CD4-positive, alpha-beta T cell (primary cell): ENCODE data around the gene PRR13. TPM values are rescaled to one million over a fixed set of nuclear protein-coding genes. Genes with fewer than 3 reads are reported as not detected.

ENCODE experiments used
- ATAC-seq: fragments of 200-7000 bp; cut with Tn5 transposase; one replicate; pipeline ENCODE4 v1.10.0; 2022; ENCODE audit warnings: mild to moderate bottlenecking; ENCODE audit not compliant: poor library complexity
- CTCF ChIA-PET: fragments of 350-600 bp; sonication (Branson Sonifier 250); formaldehyde crosslinking; loops from one replicate; lab custom pipeline; 2021; ENCODE audit warnings: antibody characterized with exemption, inconsistent platforms; lab: Charles Lee
- POLR2A ChIA-PET: fragments of 350-600 bp; sonication (Branson Sonifier 250); formaldehyde crosslinking; loops from one replicate; lab custom pipeline; 2021; ENCODE audit warnings: antibody characterized with exemption, inconsistent platforms; lab: Charles Lee
- DNase-seq, 14 experiments: peaks; one replicate each; pipeline ENCODE4 v3.0.0-alpha.2; 2013 to 2020; ENCODE audit warnings: mixed read lengths in 2 of 14
- H3K27ac ChIP-seq, 2 donors: one replicate each; pipeline versions ENCODE4 v1.5.1 to v1.7.0; 2013; ENCODE audit warnings: low read length in 2 of 2, low read depth in 1 of 2, mild to moderate bottlenecking in 1 of 2
- H3K27me3 ChIP-seq, 2 experiments: 1 replicate in 1 of 2; 2 replicates in 1 of 2; pipeline versions ENCODE4 v1.6.1 to v1.7.0; 2013; ENCODE audit warnings: low read length in 2 of 2, control low read depth in 1 of 2, mild to moderate bottlenecking in 1 of 2, moderate library complexity in 1 of 2; ENCODE audit not compliant: insufficient read depth in 2 of 2, control insufficient read depth in 1 of 2
- H3K36me3 ChIP-seq: one replicate; pipeline ENCODE4 v1.6.1; 2013; ENCODE audit warnings: low read length, control low read depth; ENCODE audit not compliant: insufficient read depth
- H3K4me1 ChIP-seq: one replicate; pipeline ENCODE4 v1.6.1; 2013; ENCODE audit warnings: low read length, control low read depth; ENCODE audit not compliant: insufficient read depth
- H3K4me3 ChIP-seq: one replicate; pipeline ENCODE4 v1.5.1; 2013; ENCODE audit warnings: mild to moderate bottlenecking, low read length, moderate library complexity
- H3K9me3 ChIP-seq, 2 experiments: 1 replicate in 1 of 2; 2 replicates in 1 of 2; pipeline versions ENCODE4 v1.6.1 to v1.7.0; 2013; ENCODE audit warnings: low read length in 2 of 2, mild to moderate bottlenecking in 2 of 2, control low read depth in 1 of 2, moderate library complexity in 1 of 2; ENCODE audit not compliant: control insufficient read depth in 1 of 2, insufficient read depth in 1 of 2
- H3K27ac Mint-ChIP-seq: one replicate; pipeline ENCODE4 v1.8.0; 2020; ENCODE audit warnings: mixed read lengths
- H3K27me3 Mint-ChIP-seq: one replicate; pipeline ENCODE4 v1.8.0; 2021; ENCODE audit warnings: mixed read lengths
- H3K36me3 Mint-ChIP-seq: one replicate; pipeline ENCODE4 v1.8.0; 2021; ENCODE audit warnings: low read depth, mixed read lengths
- H3K4me1 Mint-ChIP-seq: one replicate; pipeline ENCODE4 v1.8.0; 2021; ENCODE audit warnings: low read depth, mixed read lengths
- H3K4me3 Mint-ChIP-seq: one replicate; pipeline ENCODE4 v1.8.0; 2020; ENCODE audit warnings: mild to moderate bottlenecking, mixed read lengths
- H3K9me3 Mint-ChIP-seq: one replicate; pipeline ENCODE4 v1.8.0; 2020; ENCODE audit warnings: mixed read lengths
- CTCF ChIP-seq: fragments of 200-600 bp; IDR thresholded peaks from one replicate; pipeline ENCODE4 v1.8.0; 2022; ENCODE audit warnings: antibody characterized with exemption, mild to moderate bottlenecking
- intact Hi-C, 2 experiments: fragments of 100-400 bp; cut with DNase I in 1 of 2; cut with micrococcal nuclease in 1 of 2; formaldehyde crosslinking; loops; one replicate each; pipeline versions ENCODE4 v1.15.1 to v1.9.0; 2023 to 2025; cut with DNase I, micrococcal nuclease
- total RNA-seq, 174 experiments: library from RNA in 2 of 174; stranded (reverse) in 2 of 174; gene quantifications; one replicate each; pipeline ENCODE4 v1.2.3 and lab custom pipeline; 2021 to 2026

Gene PRR13
- total RNA-seq, 2 experiments from 2014 or later, result 133 to 142 TPM

- ATAC-seq (no peak), DNase-seq (no peak)
- ChIA-PET CTCF (interaction anchor here (0.7 to 3.0 kb wide), 5 partner anchors 8 to 127 kb away, joined by 3 to 14 read pairs (median 4); partner anchors contain the start of genes MAP3K12, PRR13 and TARBP2), POLR2A (interaction anchor here (0.6 to 1.4 kb wide), 5 partner anchors 10 to 71 kb away, joined by 3 to 5 read pairs (median 4); partner anchors contain the start of genes PRR13, SP1 and TARBP2)
- Histone ChIP-seq H3K27me3 (no peaks in the 10 kb centered on the region), H3K36me3 (peaks cover 47% of the 10 kb centered on the region), H3K4me1 (peaks cover 16% of the 10 kb centered on the region), H3K27ac (no peak overlapping the region), H3K9me3 (no peaks in the 10 kb centered on the region), H3K4me3 (no peak overlapping the region)
- Mint-ChIP-seq H3K9me3 (no peaks in the 10 kb centered on the region), H3K36me3 (peaks cover 67% of the 10 kb centered on the region), H3K4me1 (peaks cover 50% of the 10 kb centered on the region), H3K4me3 (no peak overlapping the region), H3K27ac (no peak overlapping the region), H3K27me3 (no peaks in the 10 kb centered on the region)
- no peak for TF ChIP-seq CTCF
- intact Hi-C loops, result loop anchor here (1.0 to 10.0 kb wide), 3 partner anchors 10 to 446 kb away; partner anchors contain the start of genes AAAS (in 1 of the 2), EIF4B (in 1 of the 2) and PRR13 (in 1 of the 2)
These were observed 9.4 kb downstream of the PRR13 start for GRCh38 chr12:53450936-53451335.

- H3K36me3 ChIP-seq, result peaks cover 53% of the 10 kb centered on the region
- peak within 1 kb of the TSS; percentile 86 for H3K4me3 ChIP-seq
- Mint-ChIP-seq H3K4me1 (peaks cover 46% of the 10 kb centered on the region), H3K27ac (peak within 1 kb of the TSS; percentile 89), H3K36me3 (peaks cover 66% of the 10 kb centered on the region), H3K9me3 (no peaks in the 10 kb centered on the region), H3K27me3 (no peaks in the 10 kb centered on the region), H3K4me3 (peak within 1 kb of the TSS; percentile 98)
- H3K9me3 ChIP-seq, result no peaks in the 10 kb centered on the region
- H3K27ac ChIP-seq, result peak within 1 kb of the TSS; percentile 93
- TF ChIP-seq CTCF, result peak; percentile 87
- ATAC-seq (peak; percentile 93), DNase-seq (peak; percentile 93 to 99 (median 97))
- intact Hi-C loops, result loop anchor here (1.0 to 10.0 kb wide), 6 partner anchors 10 to 447 kb away; partner anchors contain the start of genes TARBP2 (in 2 of the 2), AAAS (in 1 of the 2), EIF4B (in 1 of the 2) and PRR13 (in 1 of the 2)
- POLR2A ChIA-PET, result interaction anchor here (0.6 to 1.4 kb wide), 3 partner anchors 10 to 57 kb away, joined by 3 to 5 read pairs (median 4); partner anchors contain the start of gene PRR13
- peaks cover 16% of the 10 kb centered on the region for H3K4me1 ChIP-seq
- CTCF ChIA-PET, result interaction anchor here (0.7 to 3.0 kb wide), 5 partner anchors 9 to 128 kb away, joined by 3 to 14 read pairs (median 4); partner anchors contain the start of genes MAP3K12, PRR13 and TARBP2
- H3K27me3 ChIP-seq, result no peaks in the 10 kb centered on the region
These were observed 10.2 kb downstream of the PRR13 start, which contains the start of gene PCBP2 for GRCh38 chr12:53451661-53452158. Gene PCBP2, plus strand, starts transcription at chr12:53452102. Its CDS starts 2,699 bp downstream, at chr12:53454801.

GRCh38 chr12:53452159-53453077 is 10.9 kb downstream of the PRR13 start:
- intact Hi-C loops, result loop anchor here (1.0 to 10.0 kb wide), 4 partner anchors 48 to 448 kb away; partner anchors contain the start of genes TARBP2 (in 2 of the 2) and EIF4B (in 1 of the 2)
- H3K4me1 Mint-ChIP-seq, result peaks cover 49% of the 10 kb centered on the region
- H3K4me3 Mint-ChIP-seq, result peak overlapping the region; percentile 98

More at GRCh38 chr12:53452159-53453077, 10.9 kb downstream of the PRR13 start:
- POLR2A ChIA-PET, result interaction anchor here (1.0 to 1.6 kb wide), 4 partner anchors 11 to 73 kb away, joined by 4 to 10 read pairs (median 6); partner anchors contain the start of genes PRR13, SP1 and TARBP2
- Mint-ChIP-seq H3K9me3 (no peaks in the 10 kb centered on the region), H3K36me3 (peaks cover 70% of the 10 kb centered on the region), H3K27me3 (no peaks in the 10 kb centered on the region), H3K27ac (peak overlapping the region; percentile 89)
- CTCF ChIA-PET, result interaction anchor here (0.6 to 3.0 kb wide), 7 partner anchors 10 to 48 kb away, joined by 3 to 14 read pairs (median 5); partner anchors contain the start of genes MAP3K12, PRR13 and TARBP2
- H3K4me3 ChIP-seq, result peak overlapping the region; percentile 86
- no peaks in the 10 kb centered on the region for H3K27me3 ChIP-seq
- no peaks in the 10 kb centered on the region for H3K9me3 ChIP-seq
- DNase-seq (peak; percentile 64 to 90 (median 76)), ATAC-seq (peak; percentile 26)
- TF ChIP-seq CTCF, result peak; percentile 51
- H3K4me1 ChIP-seq, result peaks cover 16% of the 10 kb centered on the region
- peak overlapping the region; percentile 93 for H3K27ac ChIP-seq
- H3K36me3 ChIP-seq, result peaks cover 54% of the 10 kb centered on the region
